ENCODE measurements around the gene RNF103. TPM values are rescaled to one million over a fixed set of nuclear protein-coding genes. Genes with fewer than 3 reads are reported as not detected.

The RNF103 gene
- total and polyA plus RNA-seq, 7 donors, result 6.9 to 45.9 (median 22.5) TPM

GRCh38 chr2:86556508-86556907 lies 67.2 kb downstream of the RNF103 start:
- no peaks in the 10 kb centered on the region for H3K27me3 ChIP-seq (ENCODE audit: insufficient read depth in 3 of 3, low read length in 2 of 3)
- H3K36me3 ChIP-seq (ENCODE audit: insufficient read depth in 1 of 2, low read depth in 1 of 2), result peaks cover 0 to 4% of the 10 kb centered on the region in 2 donors
- WGBS, 3 donors, result 93 to 95% (median 95%) methylated on average over 16 of the region's 16 CpGs
- peaks cover 13% of the 10 kb centered on the region for H3K4me1 ChIP-seq
- no peak for TF ChIP-seq CTCF (IDR thresholded peaks at IDR 0.05)
- H3K9me3 ChIP-seq, result no peaks in the 10 kb centered on the region
- DNase-seq (no peak), ATAC-seq (no peak)
- no peak overlapping the region for H3K4me3 ChIP-seq
- intact Hi-C loops (cut with DNase I), result loop anchor here in 1 of 2 donors (5.0 kb wide), 1 partner anchor 39 kb away; no protein-coding TSS in a partner anchor
- H3K27ac ChIP-seq, result no peak overlapping the region

Other genes with a start within 250 kb of the RNF103 start
- 10 to 100 TPM; 20.2 to 34.7 (median 27.4) TPM for gene KDM3A, start 182.5 kb downstream of the RNF103 start, total RNA-seq
- gene KDM3A, start 182.5 kb downstream of the RNF103 start, polyA plus RNA-seq, result 10 to 100 TPM; 12.2 to 24.4 (median 15.0) TPM
- 100 to 1,000 TPM in 2 of 4 donors, 10 to 100 TPM in 2; 84.9 to 133 (median 102) TPM for gene CHMP3, start 60.4 kb downstream of the RNF103 start, total RNA-seq
- gene CHMP3, start 60.4 kb downstream of the RNF103 start, polyA plus RNA-seq, result 10 to 100 TPM; 63.5 to 99.8 (median 76.8) TPM
- 10 to 100 TPM; 65.3 to 90.8 (median 80.1) TPM for gene RMND5A, start 96.4 kb upstream of the RNF103 start, total RNA-seq
- 10 to 100 TPM; 17.7 to 72.6 (median 29.6) TPM for gene RMND5A, start 96.4 kb upstream of the RNF103 start, polyA plus RNA-seq
- under 1 TPM; 0.27 to 0.81 (median 0.52) TPM for gene CD8A, start 167.0 kb upstream of the RNF103 start, total RNA-seq
- under 1 TPM; 0.09 to 0.18 (median 0.10) TPM for gene CD8A, start 167.0 kb upstream of the RNF103 start, polyA plus RNA-seq
- under 1 TPM in 1 of 4 donors, not detected in 3; 0.43 TPM for gene CD8B, start 238.0 kb upstream of the RNF103 start, total RNA-seq
- under 1 TPM in 2 of 3 donors, not detected in 1; 0.12 to 0.13 TPM for gene CD8B, start 238.0 kb upstream of the RNF103 start, polyA plus RNA-seq